Measurements from ENCODE around the gene GSTT2B. TPM values are rescaled to one million over a fixed set of nuclear protein-coding genes. Genes with fewer than 3 reads are reported as not detected.
A peak's percentile ranks its signal among the peaks of the same experiment; 100 is the strongest.
"Not testable (repeated sequence)": the region's sequence is repeated elsewhere in the genome, so short reads cannot be mapped to it uniquely, and the experiment has no call there.

GSTT2B gene, protein sequence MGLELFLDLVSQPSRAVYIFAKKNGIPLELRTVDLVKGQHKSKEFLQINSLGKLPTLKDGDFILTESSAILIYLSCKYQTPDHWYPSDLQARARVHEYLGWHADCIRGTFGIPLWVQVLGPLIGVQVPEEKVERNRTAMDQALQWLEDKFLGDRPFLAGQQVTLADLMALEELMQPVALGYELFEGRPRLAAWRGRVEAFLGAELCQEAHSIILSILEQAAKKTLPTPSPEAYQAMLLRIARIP
- total RNA-seq (not detected), polyA plus RNA-seq (not detected), total RNA-seq (0 reads per million in 6 experiments)

DNA sequence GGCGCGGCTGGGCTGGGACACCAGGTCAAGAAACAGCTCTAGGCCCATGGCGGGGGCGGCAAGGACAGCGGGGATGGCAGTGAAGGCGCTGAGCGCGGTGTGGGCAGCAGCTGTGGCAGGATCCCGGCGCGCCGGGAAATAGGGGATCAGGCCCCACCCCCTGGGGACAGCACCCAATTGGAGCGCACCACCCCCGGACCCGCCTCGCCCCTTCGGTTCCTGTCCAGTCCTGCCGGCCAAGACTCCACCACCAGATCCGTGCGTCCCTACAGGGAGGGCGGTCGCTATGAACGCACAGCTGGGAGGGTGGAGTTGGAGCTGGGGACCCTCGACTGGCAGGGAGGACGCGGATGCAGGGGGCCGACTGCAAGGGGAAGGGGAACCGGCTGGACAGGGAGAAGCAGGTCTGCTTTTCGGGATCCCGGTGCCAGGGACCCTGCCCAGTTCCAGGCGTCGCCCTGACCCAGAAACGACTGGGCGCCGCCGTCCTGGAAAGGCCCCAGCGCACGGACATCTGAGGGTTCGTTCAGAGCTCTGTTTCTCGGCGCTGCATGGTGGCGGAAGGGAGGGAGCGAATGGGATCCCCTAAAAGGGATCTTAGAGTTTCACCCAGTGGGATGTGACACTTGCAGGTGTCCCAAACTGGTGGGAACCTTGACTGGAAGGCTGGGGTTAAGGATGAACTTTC is at the start of gene GSTT2B:
GSTT2B (minus strand) TSS at position 112 of the 688 bp plus-strand sequence; CDS start at position 48, 64 bp downstream.
- H3K9me3 Mint-ChIP-seq, H3K36me3 Mint-ChIP-seq, H3K4me3 Mint-ChIP-seq, H3K27me3 Mint-ChIP-seq, DNase-seq, POLR2A ChIA-PET, H3K27ac Mint-ChIP-seq, ATAC-seq, H3K4me1 Mint-ChIP-seq: not testable (repeated sequence)

DNA sequence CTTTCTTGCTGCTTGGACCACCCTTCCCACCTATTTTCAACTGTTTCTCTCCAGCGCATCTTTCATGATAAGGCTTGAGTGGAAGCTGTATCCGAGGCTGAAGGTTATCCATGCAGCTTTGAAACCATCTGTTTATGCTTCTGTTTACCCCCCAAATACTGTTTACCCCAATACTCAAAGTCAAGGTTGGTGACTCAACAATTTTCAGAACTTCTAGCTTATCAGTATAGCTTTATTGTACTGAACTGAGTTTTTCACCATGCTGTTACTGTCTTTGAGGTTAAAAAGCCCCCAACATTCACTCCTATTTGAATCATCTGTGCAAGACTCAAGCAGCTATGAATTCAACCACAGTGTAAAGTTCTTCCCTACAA is 49.0 kb upstream of the GSTT2B start:
- H3K4me1 Mint-ChIP-seq, result peaks cover 23 to 44% (median 35%) of the 10 kb centered on the region in 4 donors
- ATAC-seq (no peak), DNase-seq (no peak)
- H3K36me3 Mint-ChIP-seq, result no peaks in the 10 kb centered on the region
- H3K27me3 Mint-ChIP-seq, result peaks cover 0 to 3% (median 0%) of the 10 kb centered on the region in 5 donors
- peak overlapping the region in 9 of 10 donors; percentile 65 to 92 (median 80) for H3K27ac Mint-ChIP-seq
- H3K9me3 Mint-ChIP-seq, result peaks cover 0 to 3% (median 0%) of the 10 kb centered on the region in 9 donors
- peak overlapping the region in 9 of 10 donors; percentile 3 to 73 (median 66) for H3K4me3 Mint-ChIP-seq
- POLR2A ChIA-PET, result interaction anchor here (1.1 to 7.1 kb wide), 6 partner anchors 23 to 259 kb away, joined by 4 to 99 read pairs (median 12); partner anchors contain the start of genes MIF and ZNF70

DNA sequence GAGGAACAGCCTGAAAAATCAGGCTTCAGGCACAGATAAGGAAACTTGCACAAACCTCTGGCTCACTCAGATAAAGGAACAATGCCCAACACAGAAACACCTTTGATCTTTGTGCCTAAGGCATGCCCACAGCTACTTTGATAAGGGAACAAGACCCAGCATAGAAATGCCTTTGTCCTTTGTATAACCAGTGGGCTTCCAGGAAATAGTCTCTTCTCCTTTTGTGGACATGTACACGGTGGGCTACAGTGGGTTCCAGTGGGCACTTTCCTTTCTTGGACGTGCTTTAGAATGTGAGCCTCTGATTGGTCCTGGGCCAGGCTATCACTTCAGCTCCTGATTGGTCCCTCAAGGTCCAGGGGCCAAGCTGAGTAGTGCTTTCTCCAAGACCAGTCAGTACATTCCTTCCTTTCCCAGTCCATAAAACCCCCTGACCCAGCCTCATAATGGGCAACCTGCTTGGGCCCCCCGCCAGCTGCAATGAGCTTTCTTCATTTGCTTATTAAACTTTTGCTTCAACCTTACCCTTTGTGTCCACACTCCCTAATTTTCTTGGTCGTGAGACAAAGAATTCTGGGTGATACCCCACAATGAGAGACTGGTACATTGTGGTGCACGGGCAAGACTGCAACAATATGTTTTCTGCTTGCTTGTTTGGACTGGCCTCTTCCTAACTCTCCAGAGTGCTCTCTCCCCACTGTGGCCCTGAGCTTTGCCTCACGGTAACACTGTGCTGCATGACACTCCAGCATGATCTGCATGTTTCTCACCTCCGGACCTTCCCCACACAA is 48.4 kb upstream of the GSTT2B start:
- no peak for ATAC-seq
- Mint-ChIP-seq H3K4me1 (peaks cover 20 to 38% (median 31%) of the 10 kb centered on the region in 4 donors), H3K9me3 (peaks cover 0 to 3% (median 0%) of the 10 kb centered on the region in 9 donors), H3K4me3 (peak overlapping the region in 6 of 10 donors; percentile 31 to 67 (median 61)), H3K27me3 (peaks cover 0 to 3% (median 0%) of the 10 kb centered on the region in 5 donors), H3K27ac (peak overlapping the region in 9 of 10 donors; percentile 3 to 92 (median 78)), H3K36me3 (no peaks in the 10 kb centered on the region)
- POLR2A ChIA-PET, result interaction anchor here (2.2 to 7.1 kb wide), 4 partner anchors 23 to 115 kb away, joined by 12 to 99 read pairs (median 18); partner anchors contain the start of gene MIF
- DNase-seq, result no peak

DNA sequence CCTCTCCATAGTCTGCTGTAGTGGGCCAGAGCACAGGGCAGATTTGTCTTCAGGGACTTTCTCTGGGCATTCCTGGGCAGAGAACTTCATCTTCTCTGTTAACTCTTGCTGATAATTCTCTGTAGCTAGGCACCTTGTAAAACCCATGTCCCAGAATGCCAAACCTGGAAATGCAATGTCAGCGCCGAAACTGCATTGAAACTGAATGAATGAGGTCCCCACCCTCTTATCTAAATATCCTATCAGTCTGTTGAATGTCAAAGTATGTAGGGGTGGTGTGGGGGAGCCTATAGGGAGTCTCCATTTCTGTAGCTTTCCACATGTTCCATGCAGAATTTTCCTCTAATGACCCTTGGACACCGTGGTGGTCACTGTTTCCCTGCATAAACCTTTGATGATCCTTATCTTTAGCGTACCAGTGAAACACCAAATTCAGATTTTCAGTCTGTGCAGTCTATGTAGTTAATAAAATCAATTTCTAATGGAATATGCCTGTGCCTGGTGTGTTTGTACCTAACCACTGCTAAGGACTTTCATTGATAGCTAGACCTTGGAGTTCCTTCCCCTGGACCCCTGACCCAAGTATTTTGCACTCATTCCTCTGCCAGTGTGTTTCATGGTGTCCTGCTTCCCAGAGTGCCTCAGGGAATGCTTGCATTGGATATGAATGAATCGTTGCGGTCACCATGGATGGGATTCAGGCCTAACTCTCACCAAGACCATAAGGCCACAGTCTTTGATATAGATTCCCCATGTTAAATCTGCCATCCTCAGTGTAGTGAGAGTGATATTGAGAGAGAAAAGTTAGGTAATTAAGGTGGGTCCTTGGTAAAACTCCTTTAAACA is 47.6 kb upstream of the GSTT2B start:
- DNase-seq (no peak), ATAC-seq (no peak)
- peaks cover 0 to 3% (median 0%) of the 10 kb centered on the region in 5 donors for H3K27me3 Mint-ChIP-seq
- POLR2A ChIA-PET, result interaction anchor here (7.1 kb wide), 1 partner anchor 29 kb away, joined by 99 read pairs; no protein-coding TSS in a partner anchor
- peak overlapping the region in 1 of 10 donors; percentile 54 for H3K27ac Mint-ChIP-seq
- H3K4me1 Mint-ChIP-seq, result peaks cover 15 to 30% (median 25%) of the 10 kb centered on the region in 4 donors
- H3K4me3 Mint-ChIP-seq, result no peak overlapping the region
- H3K36me3 Mint-ChIP-seq, result no peaks in the 10 kb centered on the region
- peaks cover 0 to 3% (median 0%) of the 10 kb centered on the region in 9 donors for H3K9me3 Mint-ChIP-seq

DNA sequence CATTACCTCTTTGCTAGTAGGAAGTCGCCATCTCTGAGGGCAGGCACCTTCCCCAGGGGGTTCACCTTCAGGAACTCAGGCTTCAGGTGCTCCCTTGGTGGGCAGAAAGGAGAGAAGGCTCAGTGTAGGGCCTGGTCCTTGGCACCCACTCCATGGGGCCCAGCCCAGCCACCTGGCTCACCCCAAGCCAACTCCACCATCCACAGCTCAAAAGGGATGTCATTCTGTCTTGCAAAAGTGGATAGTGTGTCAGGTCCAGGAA is 47.0 kb upstream of the GSTT2B start:
- no peak for ATAC-seq
- DNase-seq, result no peak
- POLR2A ChIA-PET, result interaction anchor here (7.1 kb wide), 1 partner anchor 30 kb away, joined by 99 read pairs; no protein-coding TSS in a partner anchor
- Mint-ChIP-seq H3K27me3 (peaks cover 0 to 3% (median 0%) of the 10 kb centered on the region in 5 donors), H3K4me3 (no peak overlapping the region), H3K27ac (no peak overlapping the region), H3K36me3 (no peaks in the 10 kb centered on the region), H3K4me1 (peaks cover 13 to 25% (median 19%) of the 10 kb centered on the region in 4 donors), H3K9me3 (peaks cover 0 to 3% (median 0%) of the 10 kb centered on the region in 9 donors)

DNA sequence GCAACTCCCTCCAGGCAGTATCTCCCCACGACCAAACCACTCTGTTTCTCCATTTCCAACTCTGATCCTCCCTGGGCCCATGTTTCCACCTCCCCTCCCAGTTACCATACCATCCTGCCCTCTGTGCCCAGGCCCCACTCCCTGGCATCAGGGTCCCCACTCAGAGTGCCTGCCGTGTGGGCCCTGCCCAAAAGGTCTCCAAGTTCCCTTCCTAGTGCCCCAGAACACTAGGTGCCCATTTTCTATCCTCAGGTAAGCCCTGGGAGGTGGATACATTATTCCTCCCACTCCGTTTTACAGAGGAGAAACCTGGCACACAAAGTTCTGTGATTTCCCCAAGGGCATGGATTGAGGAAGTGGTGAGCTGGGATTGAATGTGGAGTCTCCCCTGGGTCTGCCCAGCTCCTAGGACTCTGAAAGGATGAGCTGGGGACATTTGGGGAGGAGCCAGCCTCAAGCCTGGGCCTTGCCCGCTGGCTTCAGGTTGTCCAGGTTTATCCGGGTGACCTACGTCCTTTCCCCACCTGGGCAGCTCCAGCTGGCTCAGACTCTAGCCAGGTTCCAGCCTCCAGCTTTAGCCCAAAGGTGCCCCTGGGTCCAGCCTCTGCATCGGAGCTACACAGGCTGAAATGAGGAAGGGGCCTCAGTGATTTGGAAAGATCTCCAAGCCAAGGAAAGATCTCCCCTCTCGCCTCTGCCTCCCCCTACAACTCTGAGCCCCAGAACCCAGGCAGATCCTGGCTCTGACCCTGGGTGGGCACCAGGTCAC is 46.4 kb upstream of the GSTT2B start:
- peaks cover 13 to 22% (median 16%) of the 10 kb centered on the region in 4 donors for H3K4me1 Mint-ChIP-seq

DNA sequence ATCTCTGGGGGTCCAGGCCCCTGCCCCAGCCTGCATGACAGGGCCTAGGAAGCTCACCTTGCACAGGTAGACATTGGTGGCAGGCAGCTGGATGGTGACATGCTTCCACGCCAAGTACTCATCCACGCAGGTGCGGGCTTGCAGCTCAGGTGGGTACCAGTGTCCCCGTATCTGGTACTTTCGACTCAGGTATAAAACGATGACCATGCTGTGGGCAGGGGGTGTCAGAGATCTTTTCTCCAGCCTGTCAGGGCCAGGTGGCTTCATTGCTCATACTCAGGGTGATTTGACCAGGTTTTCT is 45.9 kb upstream of the GSTT2B start:
- H3K27me3 Mint-ChIP-seq, result peaks cover 0 to 4% (median 0%) of the 10 kb centered on the region in 5 donors
- DNase-seq (no peak), ATAC-seq (no peak)
- H3K4me1 Mint-ChIP-seq, result peaks cover 11 to 19% (median 12%) of the 10 kb centered on the region in 4 donors
- POLR2A ChIA-PET, result interaction anchor here (1.4 kb wide), 1 partner anchor 32 kb away, joined by 7 read pairs; no protein-coding TSS in a partner anchor
- H3K9me3 Mint-ChIP-seq, result peaks cover 0 to 3% (median 0%) of the 10 kb centered on the region in 9 donors
- no peaks in the 10 kb centered on the region for H3K36me3 Mint-ChIP-seq
- peak overlapping the region in 1 of 10 donors; percentile 26 for H3K27ac Mint-ChIP-seq
- H3K4me3 Mint-ChIP-seq, result no peak overlapping the region

More for the DNA sequence above, 46.4 kb upstream of the GSTT2B start:
- H3K27me3 Mint-ChIP-seq, result peaks cover 0 to 3% (median 0%) of the 10 kb centered on the region in 5 donors
- H3K4me3 Mint-ChIP-seq, result no peak overlapping the region
- peaks cover 0 to 3% (median 0%) of the 10 kb centered on the region in 9 donors for H3K9me3 Mint-ChIP-seq
- POLR2A ChIA-PET, result interaction anchor here (1.4 to 7.1 kb wide), 2 partner anchors 30 to 31 kb away, joined by 7 to 99 read pairs; no protein-coding TSS in a partner anchor
- no peak for DNase-seq
- H3K27ac Mint-ChIP-seq, result peak overlapping the region in 2 of 10 donors; percentile 27 to 36
- no peak for ATAC-seq
- no peaks in the 10 kb centered on the region for H3K36me3 Mint-ChIP-seq

DNA sequence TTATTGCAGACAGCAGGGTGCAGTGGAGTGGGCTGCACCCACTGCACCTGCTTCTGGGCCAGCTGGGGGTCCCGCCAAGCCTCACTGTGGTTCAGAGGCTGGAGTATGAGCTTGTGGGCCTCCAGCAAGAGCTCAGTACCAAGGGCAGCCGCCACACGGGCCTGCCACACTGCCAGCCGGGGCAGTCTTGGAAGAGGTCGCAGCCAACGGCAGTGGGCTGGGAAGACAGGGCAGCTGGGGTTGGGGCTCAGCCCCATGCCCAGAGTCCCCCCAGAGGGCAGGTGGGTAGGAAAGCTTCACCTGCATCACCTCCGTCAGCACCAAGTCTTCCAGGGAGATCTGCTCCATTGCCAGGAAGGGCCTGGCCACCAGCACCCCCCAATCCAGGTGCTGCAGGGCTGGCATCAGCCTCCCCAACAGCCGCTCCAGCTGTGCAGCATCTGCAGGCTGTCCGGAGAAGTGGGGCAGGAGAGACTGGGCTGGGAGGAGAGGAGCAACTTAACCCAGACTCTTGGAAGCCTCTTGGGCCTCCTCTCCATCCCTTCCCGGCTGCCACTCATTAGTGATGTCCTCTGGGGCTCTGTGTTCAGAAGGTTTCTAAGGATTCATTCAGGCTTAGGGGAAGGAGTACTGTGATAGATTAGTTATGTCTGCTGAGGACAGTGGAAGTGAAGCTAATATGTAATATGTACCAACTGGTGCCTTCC is 45.4 kb upstream of the GSTT2B start:
- Mint-ChIP-seq H3K36me3 (no peaks in the 10 kb centered on the region), H3K4me1 (peaks cover 9 to 14% (median 9%) of the 10 kb centered on the region in 4 donors), H3K9me3 (peaks cover 0 to 3% (median 0%) of the 10 kb centered on the region in 9 donors), H3K27ac (peak overlapping the region in 3 of 10 donors; percentile 1 to 46 (median 26)), H3K27me3 (peaks cover 0 to 5% (median 0%) of the 10 kb centered on the region in 5 donors), H3K4me3 (no peak overlapping the region)
- ATAC-seq (no peak), DNase-seq (no peak)
- POLR2A ChIA-PET, result interaction anchor here (0.8 to 1.4 kb wide), 2 partner anchors 32 to 112 kb away, joined by 3 to 7 read pairs; partner anchors contain the start of gene MIF

DNA sequence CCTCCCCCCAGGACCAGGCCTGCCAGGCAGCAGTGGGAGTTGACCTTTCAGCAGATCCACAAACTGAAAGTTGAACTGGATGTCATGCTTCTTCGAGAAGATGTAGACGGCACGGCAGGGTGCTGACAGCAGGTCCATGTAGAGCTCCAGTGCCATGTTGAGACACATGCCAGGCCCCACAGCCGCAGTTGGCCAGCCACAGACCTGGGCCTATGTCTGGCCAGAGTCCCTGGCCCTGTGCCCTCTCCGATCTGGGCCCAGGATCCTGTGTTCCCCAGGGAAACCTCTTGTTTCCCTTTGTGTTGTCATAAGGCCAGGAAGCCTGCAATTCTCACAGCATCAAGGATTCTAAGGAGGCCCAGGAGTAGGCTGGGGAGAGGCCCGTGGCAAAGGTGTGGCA is 44.2 kb upstream of the GSTT2B start, which contains the start of gene GSTT4:
GSTT4 (minus strand) TSS at position 253 of the 400 bp plus-strand sequence; CDS start at position 156, 97 bp downstream.
- Mint-ChIP-seq H3K4me3 (no peak within 1 kb of the TSS), H3K9me3 (no peaks in the 10 kb centered on the region), H3K27ac (peak within 1 kb of the TSS in 4 of 10 donors; percentile 11 to 66 (median 56)), H3K27me3 (peaks cover 0 to 5% (median 0%) of the 10 kb centered on the region in 5 donors), H3K4me1 (peaks cover 2 to 4% (median 3%) of the 10 kb centered on the region in 4 donors), H3K36me3 (no peaks in the 10 kb centered on the region)
- POLR2A ChIA-PET, result interaction anchor here (1.1 kb wide), 1 partner anchor 72 kb away, joined by 3 read pairs; no protein-coding TSS in a partner anchor
- ATAC-seq (no peak), DNase-seq (no peak)

DNA sequence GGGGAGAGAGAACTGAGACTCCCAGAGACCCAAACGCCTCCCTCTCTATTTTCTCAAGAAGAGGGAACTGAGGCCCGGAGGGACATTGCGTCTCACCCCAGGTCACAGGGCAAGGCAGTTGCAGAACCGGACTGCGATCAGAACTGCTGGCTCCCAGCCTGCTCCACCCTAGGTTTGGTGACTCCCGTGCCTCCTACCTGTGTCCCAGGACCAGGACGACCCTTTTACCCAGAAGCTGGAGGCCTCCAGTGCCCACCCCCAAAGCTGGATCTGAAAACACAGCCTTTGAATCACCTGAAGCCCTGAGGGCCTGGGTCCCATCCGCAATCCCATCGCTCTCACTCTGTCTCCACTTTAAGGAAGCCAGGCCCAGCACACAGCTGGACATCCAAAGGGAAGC is 42.9 kb upstream of the GSTT2B start:
- H3K4me3 Mint-ChIP-seq, result no peak overlapping the region
- no peak for DNase-seq
- no peaks in the 10 kb centered on the region for H3K9me3 Mint-ChIP-seq
- H3K4me1 Mint-ChIP-seq, result no peaks in the 10 kb centered on the region
- peaks cover 0 to 5% (median 0%) of the 10 kb centered on the region in 5 donors for H3K27me3 Mint-ChIP-seq
- POLR2A ChIA-PET, result interaction anchor here (1.1 kb wide), 1 partner anchor 74 kb away, joined by 3 read pairs; no protein-coding TSS in a partner anchor
- no peaks in the 10 kb centered on the region for H3K36me3 Mint-ChIP-seq
- no peak for ATAC-seq
- H3K27ac Mint-ChIP-seq, result no peak overlapping the region
